CD4-positive, CD25-positive, alpha-beta regulatory T cell (primary cell): ENCODE measurements around the gene RAP1GAP2. TPM values are rescaled to one million over a fixed set of nuclear protein-coding genes. Genes with fewer than 3 reads are reported as not detected.

ENCODE experiments used
- ATAC-seq, 2 donors: fragments of 150-1000 bp; cut with Tn5 transposase; one replicate each; pipeline ENCODE4 v1.10.0; 2021; ENCODE audit warnings: low read depth in 2 of 2, moderate number of reproducible peaks in 2 of 2, moderate library complexity in 1 of 2
- DNase-seq, 3 donors: peaks; one replicate each; pipeline versions ENCODE4 v3.0.0 to v3.0.0-alpha.2; 2012 to 2022; ENCODE audit warnings: mixed read lengths in 1 of 3
- H3K27ac ChIP-seq: one replicate; pipeline ENCODE4 v1.7.0; 2013; ENCODE audit warnings: mild to moderate bottlenecking, low read length; ENCODE audit not compliant: insufficient read depth, poor library complexity, severe bottlenecking
- H3K27me3 ChIP-seq: one replicate; pipeline ENCODE4 v1.7.0; 2013; ENCODE audit warnings: low read length; ENCODE audit not compliant: control insufficient read depth, insufficient read depth
- H3K36me3 ChIP-seq: one replicate; pipeline ENCODE4 v1.7.0; 2013; ENCODE audit warnings: mild to moderate bottlenecking, low read length, moderate library complexity; ENCODE audit not compliant: control insufficient read depth, insufficient read depth
- H3K4me1 ChIP-seq: 2 replicates; pipeline ENCODE4 v1.7.0; 2013; ENCODE audit warnings: mild to moderate bottlenecking, low read length; ENCODE audit not compliant: insufficient read depth, control insufficient read depth, poor library complexity, severe bottlenecking
- H3K4me3 ChIP-seq: one replicate; pipeline ENCODE4 v1.7.0; 2013; ENCODE audit warnings: low read depth, mild to moderate bottlenecking, low read length, moderate library complexity
- H3K9me3 ChIP-seq, 2 experiments: 1 replicate in 1 of 2; 2 replicates in 1 of 2; pipeline ENCODE4 v1.7.0; 2013; ENCODE audit warnings: low read length in 2 of 2, mild to moderate bottlenecking in 1 of 2, moderate library complexity in 1 of 2; ENCODE audit not compliant: control insufficient read depth in 2 of 2
- H3K27ac Mint-ChIP-seq, 3 donors: one replicate each; pipeline ENCODE4 v1.8.0; 2020 to 2022; ENCODE audit warnings: mild to moderate bottlenecking in 3 of 3, mixed read lengths in 3 of 3, moderate library complexity in 2 of 3
- H3K27me3 Mint-ChIP-seq: one replicate; pipeline ENCODE4 v1.8.0; 2022; ENCODE audit warnings: mild to moderate bottlenecking, mixed read lengths
- H3K36me3 Mint-ChIP-seq: one replicate; pipeline ENCODE4 v1.8.0; 2020; ENCODE audit warnings: mixed read lengths
- H3K4me1 Mint-ChIP-seq, 4 donors: one replicate each; pipeline ENCODE4 v1.8.0; 2020 to 2022; ENCODE audit warnings: mixed read lengths in 4 of 4, mild to moderate bottlenecking in 1 of 4
- H3K4me3 Mint-ChIP-seq, 4 donors: one replicate each; pipeline ENCODE4 v1.8.0; 2020 to 2022; ENCODE audit warnings: mild to moderate bottlenecking in 4 of 4, mixed read lengths in 4 of 4, moderate library complexity in 3 of 4
- H3K9me3 Mint-ChIP-seq, 7 donors: one replicate each; pipeline ENCODE4 v1.8.0; 2020 to 2022; ENCODE audit warnings: mixed read lengths in 7 of 7, mild to moderate bottlenecking in 3 of 7, moderate library complexity in 2 of 7
- polyA plus RNA-seq, 4 donors: library from polyadenylated mRNA; unstranded; fragments of 300-500 nt; fragmentation: Illumina TruSeq; gene quantifications; one replicate each; pipeline ENCODE4 v1.2.3, GENCODE V29; 2021
- total RNA-seq: library from RNA; stranded (reverse); gene quantifications from one replicate; pipeline ENCODE4 v1.2.3, GENCODE V29; 2022

RAP1GAP2 gene
- total and polyA plus RNA-seq, 5 donors from 2014 or later, result 2.7 to 87.6 (median 5.1) TPM

DNA sequence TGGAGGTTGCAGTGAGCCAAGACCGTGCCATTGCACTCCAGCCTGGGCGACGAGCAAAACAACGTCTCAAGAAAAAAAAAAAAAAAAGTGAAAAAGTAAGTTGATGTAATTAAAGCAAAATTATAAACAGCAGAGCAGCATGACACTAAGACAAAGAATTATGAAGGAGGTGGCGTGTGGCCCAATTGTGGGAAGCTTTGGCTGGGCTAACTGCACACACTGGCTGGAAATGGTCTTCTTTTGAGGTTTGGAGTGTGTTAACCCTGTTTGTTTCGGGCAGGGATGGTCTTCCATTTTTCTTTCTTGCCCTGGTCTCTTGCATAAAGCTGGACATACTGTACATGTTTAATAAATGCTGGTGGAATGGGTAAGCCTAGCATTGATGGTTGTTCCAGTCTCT is 54.8 kb downstream of the RAP1GAP2 start:
- H3K4me1 Mint-ChIP-seq, result peaks cover 6 to 44% (median 23%) of the 10 kb centered on the region in 4 donors
- Histone ChIP-seq H3K27ac (no peak overlapping the region), H3K9me3 (no peaks in the 10 kb centered on the region), H3K4me3 (no peak overlapping the region), H3K27me3 (peaks cover 14% of the 10 kb centered on the region), H3K36me3 (no peaks in the 10 kb centered on the region), H3K4me1 (peaks cover 30% of the 10 kb centered on the region)
- H3K4me3 Mint-ChIP-seq, result peak overlapping the region in 3 of 4 donors; percentile 21 to 44 (median 29)
- H3K27ac Mint-ChIP-seq, result no peak overlapping the region
- ATAC-seq (no peak), DNase-seq (no peak)
- H3K36me3 Mint-ChIP-seq, result peaks cover 21% of the 10 kb centered on the region
- H3K9me3 Mint-ChIP-seq, result no peaks in the 10 kb centered on the region
- H3K27me3 Mint-ChIP-seq, result peaks cover 27% of the 10 kb centered on the region

DNA sequence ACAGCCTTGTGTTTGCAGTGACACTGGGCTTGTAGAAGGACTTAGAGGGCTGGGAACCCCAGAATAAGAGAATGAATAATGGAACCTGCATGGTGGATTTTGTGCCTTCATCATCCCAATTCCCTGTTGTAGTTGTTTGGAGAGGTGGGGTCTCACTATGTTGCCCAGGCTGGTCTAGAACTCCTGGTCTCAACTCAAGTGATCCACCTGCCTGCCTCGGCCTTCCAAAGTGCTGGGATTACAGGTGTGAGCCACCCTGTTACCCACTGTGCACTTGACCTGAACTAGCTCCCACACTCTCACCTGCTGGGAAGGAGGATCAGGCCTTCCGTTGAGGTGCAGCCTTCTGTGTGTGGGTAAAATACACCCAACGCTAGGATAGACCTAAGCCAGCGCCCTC is 55.4 kb downstream of the RAP1GAP2 start:
- Histone ChIP-seq H3K4me3 (no peak overlapping the region), H3K27ac (no peak overlapping the region), H3K4me1 (peaks cover 30% of the 10 kb centered on the region), H3K36me3 (no peaks in the 10 kb centered on the region), H3K27me3 (peaks cover 14% of the 10 kb centered on the region), H3K9me3 (no peaks in the 10 kb centered on the region)
- Mint-ChIP-seq H3K27ac (no peak overlapping the region), H3K36me3 (peaks cover 16% of the 10 kb centered on the region), H3K27me3 (peaks cover 27% of the 10 kb centered on the region), H3K9me3 (no peaks in the 10 kb centered on the region), H3K4me1 (peaks cover 6 to 50% (median 25%) of the 10 kb centered on the region in 4 donors), H3K4me3 (peak overlapping the region; percentile 8 to 85 (median 28))
- no peak for DNase-seq
- no peak for ATAC-seq

DNA sequence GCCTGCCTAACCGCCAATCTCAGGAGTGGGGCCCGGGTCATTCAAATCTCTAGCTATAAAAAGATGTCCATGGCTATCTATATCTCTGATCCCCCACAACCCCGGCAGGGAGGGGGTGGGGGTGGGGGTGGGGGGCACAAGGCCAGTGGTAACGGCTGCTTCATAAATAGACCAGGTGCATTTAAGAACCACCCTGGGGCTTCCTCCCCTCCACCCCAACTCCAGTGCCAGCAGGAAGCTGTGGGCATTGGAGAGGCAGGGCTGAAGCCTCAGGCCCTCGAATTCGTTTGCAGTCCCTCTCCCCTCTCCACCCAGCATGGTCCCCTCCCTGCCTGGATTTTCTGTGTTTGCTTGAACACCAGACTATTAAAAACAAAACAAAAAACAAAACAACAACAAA is 56.0 kb downstream of the RAP1GAP2 start:
- Mint-ChIP-seq H3K4me3 (peak overlapping the region; percentile 47 to 85 (median 68)), H3K36me3 (peaks cover 16% of the 10 kb centered on the region), H3K27ac (peak overlapping the region in 1 of 3 donors; percentile 63), H3K4me1 (peaks cover 6 to 52% (median 25%) of the 10 kb centered on the region in 4 donors), H3K27me3 (peaks cover 27% of the 10 kb centered on the region), H3K9me3 (no peaks in the 10 kb centered on the region)
- H3K27ac ChIP-seq, result no peak overlapping the region
- no peak overlapping the region for H3K4me3 ChIP-seq
- DNase-seq (no peak), ATAC-seq (no peak)
- peaks cover 30% of the 10 kb centered on the region for H3K4me1 ChIP-seq
- H3K27me3 ChIP-seq, result peaks cover 14% of the 10 kb centered on the region
- no peaks in the 10 kb centered on the region for H3K9me3 ChIP-seq
- H3K36me3 ChIP-seq, result peaks cover 3% of the 10 kb centered on the region

GRCh38 chr17:2852729-2853282 is 56.6 kb downstream of the RAP1GAP2 start:
- Mint-ChIP-seq H3K36me3 (peaks cover 16% of the 10 kb centered on the region), H3K4me3 (peak overlapping the region; percentile 47 to 85 (median 68)), H3K27ac (no peak overlapping the region), H3K9me3 (no peaks in the 10 kb centered on the region), H3K27me3 (peaks cover 23% of the 10 kb centered on the region), H3K4me1 (peaks cover 3 to 50% (median 21%) of the 10 kb centered on the region in 4 donors)
- no peak overlapping the region for H3K27ac ChIP-seq
- H3K36me3 ChIP-seq, result peaks cover 3% of the 10 kb centered on the region
- DNase-seq, result no peak
- H3K27me3 ChIP-seq, result peaks cover 14% of the 10 kb centered on the region
- peaks cover 30% of the 10 kb centered on the region for H3K4me1 ChIP-seq
- no peak for ATAC-seq
- H3K9me3 ChIP-seq, result no peaks in the 10 kb centered on the region
- H3K4me3 ChIP-seq, result no peak overlapping the region

- Histone ChIP-seq H3K4me1 (peaks cover 25% of the 10 kb centered on the region), H3K27ac (no peak overlapping the region), H3K4me3 (no peak overlapping the region), H3K36me3 (peaks cover 3% of the 10 kb centered on the region), H3K9me3 (no peaks in the 10 kb centered on the region), H3K27me3 (peaks cover 14% of the 10 kb centered on the region)
- Mint-ChIP-seq H3K36me3 (peaks cover 16% of the 10 kb centered on the region), H3K27me3 (peaks cover 17% of the 10 kb centered on the region), H3K27ac (no peak overlapping the region), H3K9me3 (no peaks in the 10 kb centered on the region), H3K4me1 (peaks cover 0 to 50% (median 20%) of the 10 kb centered on the region in 4 donors), H3K4me3 (peak overlapping the region; percentile 59 to 88 (median 84))
- ATAC-seq (peak; percentile 19 to 23), DNase-seq (peak in 2 of 3 donors; percentile 18 to 35)
These were observed 57.3 kb downstream of the RAP1GAP2 start for GRCh38 chr17:2853283-2854142.

DNA sequence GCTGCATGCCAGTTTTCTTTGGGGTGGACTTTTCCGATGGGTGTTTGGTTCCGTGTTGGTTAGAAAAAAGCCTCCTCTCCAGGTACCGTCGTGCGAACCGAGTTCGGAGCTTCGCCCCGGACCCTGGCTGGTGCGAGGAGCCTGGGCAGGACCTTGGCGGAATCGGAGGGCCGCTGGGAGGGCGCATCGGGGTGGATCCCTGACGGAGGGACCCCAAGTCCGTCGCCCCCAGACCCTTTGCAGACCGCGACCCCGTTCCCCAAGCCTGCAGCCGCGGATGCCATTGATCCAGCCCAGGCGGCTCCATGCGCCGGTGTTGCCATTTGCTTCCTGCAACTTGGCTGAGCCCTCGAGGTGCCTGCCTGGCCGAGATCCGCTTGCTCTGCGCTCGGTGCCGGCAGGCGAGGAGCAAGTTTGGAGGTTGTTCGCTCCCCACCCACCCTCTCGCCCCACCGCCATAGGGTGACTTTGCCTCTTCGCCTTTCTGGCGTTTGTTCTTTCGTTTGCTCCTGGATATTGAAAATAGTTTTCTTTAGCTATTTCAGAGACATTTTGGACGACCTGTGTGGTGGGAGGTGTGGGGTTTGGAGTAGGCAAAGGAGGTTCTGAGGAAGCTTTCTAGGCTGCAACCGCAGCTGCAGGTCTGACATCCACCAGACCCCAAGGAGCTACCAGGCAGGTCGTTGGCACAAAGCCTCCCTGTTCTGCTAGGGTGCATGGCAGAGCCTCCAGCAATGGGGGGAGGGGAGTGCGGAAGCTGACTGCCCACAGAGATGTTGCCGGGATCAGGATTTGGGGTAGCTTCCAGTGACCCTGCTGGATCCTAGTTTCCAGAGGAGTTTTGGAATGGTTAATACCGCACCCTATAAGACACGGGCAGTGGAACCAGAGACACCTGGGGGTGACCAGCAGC is 58.2 kb downstream of the RAP1GAP2 start:
- Histone ChIP-seq H3K4me1 (peaks cover 25% of the 10 kb centered on the region), H3K27ac (no peak overlapping the region), H3K36me3 (peaks cover 3% of the 10 kb centered on the region), H3K4me3 (no peak overlapping the region), H3K9me3 (no peaks in the 10 kb centered on the region), H3K27me3 (peaks cover 14% of the 10 kb centered on the region)
- peaks cover 12% of the 10 kb centered on the region for H3K27me3 Mint-ChIP-seq
- H3K9me3 Mint-ChIP-seq, result no peaks in the 10 kb centered on the region
- peak overlapping the region; percentile 56 to 88 (median 84) for H3K4me3 Mint-ChIP-seq
- peaks cover 12% of the 10 kb centered on the region for H3K36me3 Mint-ChIP-seq
- peak overlapping the region in 1 of 3 donors; percentile 35 for H3K27ac Mint-ChIP-seq
- no peak for ATAC-seq
- peaks cover 0 to 45% (median 15%) of the 10 kb centered on the region in 4 donors for H3K4me1 Mint-ChIP-seq
- no peak for DNase-seq

- Histone ChIP-seq H3K4me3 (no peak overlapping the region), H3K9me3 (no peaks in the 10 kb centered on the region), H3K27me3 (peaks cover 14% of the 10 kb centered on the region), H3K36me3 (peaks cover 3% of the 10 kb centered on the region), H3K27ac (no peak overlapping the region), H3K4me1 (peaks cover 25% of the 10 kb centered on the region)
- peak overlapping the region in 1 of 3 donors; percentile 35 for H3K27ac Mint-ChIP-seq
- H3K9me3 Mint-ChIP-seq, result no peaks in the 10 kb centered on the region
- H3K4me1 Mint-ChIP-seq, result peaks cover 0 to 48% (median 20%) of the 10 kb centered on the region in 4 donors
- ATAC-seq (no peak), DNase-seq (no peak)
- peaks cover 10% of the 10 kb centered on the region for H3K27me3 Mint-ChIP-seq
- peak overlapping the region; percentile 73 to 88 (median 84) for H3K4me3 Mint-ChIP-seq
- H3K36me3 Mint-ChIP-seq, result peaks cover 17% of the 10 kb centered on the region
These were observed 58.9 kb downstream of the RAP1GAP2 start for GRCh38 chr17:2855063-2855600.
